HT-29 (cell line): ENCODE measurements around the gene DCAF12. TPM values are rescaled to one million over a fixed set of nuclear protein-coding genes. Genes with fewer than 3 reads are reported as not detected.
A peak's percentile ranks its signal among the peaks of the same experiment; 100 is the strongest.

Experiments
- DNase-seq: peaks from one replicate; pipeline ENCODE4 v3.0.0-alpha.2; 2015; ENCODE audit warnings: low spot score
- total RNA-seq: library from RNA; depleted of rRNA; stranded (reverse); fragments of >200 nt; shearing (Covaris generic); gene quantifications from 2 replicates; pipeline ENCODE4 v1.2.3, GENCODE V29; 2014

DCAF12 gene
- total RNA-seq, 1 experiment from 2014 or later = 24.5 TPM

DNA sequence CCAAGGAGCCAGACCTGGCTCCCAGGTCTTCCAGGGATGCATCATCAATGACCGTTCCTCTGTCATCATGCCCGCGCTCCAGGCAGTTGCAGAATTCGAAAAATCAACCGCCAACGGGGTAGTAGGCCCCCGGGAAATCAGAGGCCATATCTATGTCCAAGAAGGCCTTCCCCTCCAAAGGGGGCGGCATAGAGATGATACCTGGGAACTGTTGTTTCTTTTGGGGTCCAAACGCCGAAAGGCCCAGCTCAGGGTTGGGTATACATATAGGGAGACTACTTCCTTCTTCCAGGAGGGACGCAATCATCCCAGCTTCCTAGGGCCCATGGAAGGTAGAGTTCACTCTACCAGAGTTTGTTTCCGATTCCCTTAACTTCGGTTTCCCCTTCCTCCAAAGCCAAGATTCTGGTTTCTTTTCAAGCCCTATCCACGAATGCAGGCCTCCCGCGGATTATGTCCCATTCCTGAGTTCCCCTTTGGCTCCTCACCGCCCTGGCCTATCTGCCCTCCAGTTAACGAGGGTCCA lies 754 bp downstream of the DCAF12 start:
- peak; percentile 58 for DNase-seq

GRCh38 chr9:34124926-34125325 lies 1.6 kb downstream of the DCAF12 start:
- DNase-seq = peak; percentile 41

- DNase-seq = no peak
These were observed 2.4 kb downstream of the DCAF12 start for GRCh38 chr9:34124099-34124498.

DNA sequence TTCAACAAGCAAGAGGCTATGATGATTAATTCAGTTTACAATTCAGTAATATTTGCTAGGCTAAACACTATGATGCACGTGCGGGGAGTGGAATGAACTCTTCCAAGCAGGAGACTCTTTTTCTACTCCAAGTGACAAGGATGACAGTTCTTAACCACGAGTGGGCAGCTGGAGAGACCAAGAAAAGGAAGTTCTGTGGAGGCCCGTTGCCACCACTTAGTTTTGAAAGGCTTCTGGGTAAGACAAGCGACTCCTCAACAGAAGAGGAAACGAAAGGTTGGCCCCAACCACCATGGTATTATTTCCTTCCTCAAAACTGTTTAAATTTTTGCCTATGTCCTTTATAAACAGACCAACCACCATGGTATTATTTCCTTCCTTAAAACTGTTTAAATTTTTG lies 2.8 kb downstream of the DCAF12 start:
- no peak for DNase-seq

DNA sequence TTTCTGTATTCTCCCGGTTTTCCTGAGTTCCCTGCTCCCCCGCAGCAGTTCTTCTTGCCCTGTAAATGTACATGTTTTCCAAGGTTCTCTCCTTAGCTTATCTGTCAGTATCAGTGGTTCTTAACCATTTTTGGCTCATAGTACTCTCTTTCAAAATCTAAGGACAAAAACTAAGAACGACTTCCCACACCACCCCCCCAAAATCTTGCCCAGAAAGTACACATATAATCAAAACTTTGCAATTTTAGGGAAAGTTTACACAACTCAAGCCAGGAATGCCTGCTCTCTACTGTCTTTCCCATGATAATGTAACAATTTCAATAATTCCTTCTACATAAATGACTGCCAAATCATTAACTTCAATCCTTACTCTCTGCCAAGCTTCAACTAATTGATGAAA lies 4.5 kb downstream of the DCAF12 start:
- no peak for DNase-seq

DNA sequence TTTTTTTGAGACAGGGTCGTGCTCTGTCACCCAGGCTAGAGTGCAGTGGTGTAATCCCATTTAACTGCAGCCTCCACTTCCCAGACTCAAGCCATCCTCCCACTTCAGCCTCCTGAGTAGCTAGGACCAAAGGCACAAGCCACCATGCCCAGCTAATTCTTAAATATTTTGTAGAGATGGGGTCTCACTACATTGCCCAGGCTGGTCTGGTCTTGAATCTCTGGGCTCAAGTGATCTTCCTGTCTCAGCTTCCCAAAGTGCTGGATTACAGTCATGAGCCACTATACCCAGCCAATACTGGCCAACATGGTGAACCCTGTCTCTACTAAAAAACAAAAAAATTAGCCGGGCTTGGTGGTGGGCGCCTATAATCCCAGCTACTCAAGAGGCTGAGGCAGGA lies 6.8 kb downstream of the DCAF12 start:
- DNase-seq = no peak

GRCh38 chr9:34114436-34114835 lies 12.1 kb downstream of the DCAF12 start:
- no peak for DNase-seq

DNA sequence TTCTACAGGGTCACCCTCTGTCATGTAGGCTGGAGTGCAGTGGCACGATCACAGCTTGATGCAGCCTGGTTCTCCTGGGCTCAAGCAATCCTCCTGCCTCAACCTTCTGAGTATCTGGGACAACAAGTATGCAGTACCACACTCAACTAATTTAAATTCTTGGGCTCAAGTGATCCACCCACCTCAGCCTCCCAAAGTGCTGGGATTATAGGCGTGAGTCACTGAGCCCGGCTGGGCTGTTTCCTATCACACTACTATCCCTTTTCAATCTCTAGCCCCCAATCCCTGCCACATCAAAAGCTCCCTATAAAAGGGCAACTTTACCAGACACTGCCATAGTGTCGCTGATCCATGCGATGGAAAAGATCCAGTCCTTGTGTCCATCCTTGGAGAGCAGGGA lies 20.4 kb downstream of the DCAF12 start:
- DNase-seq = no peak

DNA sequence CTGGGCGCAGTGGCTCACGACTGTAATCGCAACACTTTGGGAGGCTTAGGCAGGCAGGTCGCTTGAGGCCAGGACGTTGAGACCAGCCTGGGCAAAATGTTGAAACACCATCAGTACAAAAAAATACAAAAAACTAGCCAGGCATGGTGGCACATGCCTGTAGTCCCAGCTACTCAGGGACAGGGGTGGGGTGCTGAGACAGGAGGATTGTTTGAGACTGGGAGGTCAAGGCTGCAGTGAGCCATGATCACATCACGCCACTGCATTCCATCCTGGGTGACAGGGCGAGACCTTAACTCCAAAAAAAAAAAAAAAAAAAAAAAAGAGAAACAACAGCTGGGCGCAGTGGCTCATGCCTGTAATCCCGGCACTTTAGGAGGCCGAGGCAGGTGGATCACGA lies 23.7 kb downstream of the DCAF12 start:
- no peak for DNase-seq

DNA sequence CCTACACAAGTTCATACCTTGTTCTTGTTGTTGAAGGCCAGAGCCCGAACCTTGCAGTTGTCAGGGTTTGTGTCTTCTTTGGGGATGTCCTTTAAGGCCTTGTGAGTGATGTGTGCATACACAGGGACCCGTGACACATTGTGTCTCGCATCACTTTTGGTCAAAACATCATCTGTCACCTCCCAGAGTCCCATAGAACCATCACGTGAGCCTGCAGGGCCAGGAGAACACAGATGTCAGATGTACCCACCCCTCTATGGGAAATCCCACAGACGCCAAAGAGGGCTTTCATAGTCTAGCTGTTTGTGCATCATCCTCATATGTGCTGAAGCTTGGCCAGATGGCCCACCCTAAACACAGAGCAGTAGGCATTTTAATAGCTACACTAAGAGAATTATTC lies 28.2 kb downstream of the DCAF12 start:
- DNase-seq = no peak

GRCh38 chr9:34097865-34098264 lies 28.6 kb downstream of the DCAF12 start:
- DNase-seq = no peak

DNA sequence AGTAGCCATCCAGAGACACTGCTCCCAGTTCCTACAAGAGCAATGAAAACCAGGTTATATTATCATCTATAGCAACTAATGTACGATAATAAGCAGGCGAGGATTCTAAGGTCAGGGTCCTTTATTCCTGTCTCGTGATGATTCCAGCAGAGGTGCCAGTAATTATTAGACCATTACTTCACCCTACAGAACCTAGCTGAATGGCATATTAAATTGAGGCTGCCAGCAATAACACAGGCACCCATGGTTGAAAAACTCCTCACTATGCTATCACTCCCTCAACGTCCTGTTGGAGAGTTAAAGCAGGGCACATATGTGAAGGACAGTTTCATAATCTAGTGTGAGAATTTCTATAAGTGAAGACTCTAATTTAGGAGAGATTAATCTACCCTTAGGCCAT lies 29.7 kb downstream of the DCAF12 start:
- no peak for DNase-seq

- no peak for DNase-seq
These were observed 32.9 kb downstream of the DCAF12 start for GRCh38 chr9:34093578-34093977.

DNA sequence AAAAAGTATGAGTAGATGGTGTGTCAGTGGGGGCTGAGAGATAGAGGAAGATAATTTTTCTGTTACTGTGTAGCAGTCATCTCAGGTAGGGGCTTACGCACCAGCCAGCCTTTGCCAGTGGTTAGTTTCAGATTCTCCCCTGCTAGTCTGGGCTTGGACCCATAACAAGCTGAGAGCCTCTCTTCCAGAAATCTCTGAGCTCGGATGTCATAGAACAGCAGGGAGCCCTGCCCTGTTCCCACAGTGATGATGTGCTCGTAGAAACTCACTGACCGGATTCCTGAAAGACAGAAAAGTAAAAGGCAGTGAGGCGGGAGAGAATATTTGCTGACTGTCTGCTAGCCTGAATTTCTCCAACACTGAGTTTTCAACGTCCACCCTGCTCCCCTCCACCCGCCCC lies 37.2 kb downstream of the DCAF12 start:
- no peak for DNase-seq

GRCh38 chr9:34087370-34087769 lies 39.1 kb downstream of the DCAF12 start:
- no peak for DNase-seq

DNA sequence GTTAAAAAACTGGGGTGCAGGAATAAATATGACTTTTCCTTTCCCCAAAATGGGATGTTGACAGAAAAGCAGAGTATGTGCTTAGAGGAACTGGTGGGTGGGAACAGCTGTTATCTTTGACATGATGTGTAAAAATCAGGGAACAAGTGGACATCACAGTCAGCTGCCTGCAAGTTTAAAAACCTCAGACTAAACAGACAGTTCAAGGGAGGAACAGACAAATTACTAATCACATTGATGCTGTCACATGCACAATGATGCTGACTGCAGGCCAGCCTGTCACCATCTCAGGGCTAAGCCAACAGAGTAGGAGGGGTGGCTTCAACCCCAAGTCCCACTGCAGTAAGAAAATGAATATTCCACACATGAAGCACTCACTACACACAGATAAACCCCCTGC lies 39.6 kb downstream of the DCAF12 start:
- no peak for DNase-seq

GRCh38 chr9:34085581-34086500 lies 40.7 kb downstream of the DCAF12 start:
- DNase-seq = no peak

DNA sequence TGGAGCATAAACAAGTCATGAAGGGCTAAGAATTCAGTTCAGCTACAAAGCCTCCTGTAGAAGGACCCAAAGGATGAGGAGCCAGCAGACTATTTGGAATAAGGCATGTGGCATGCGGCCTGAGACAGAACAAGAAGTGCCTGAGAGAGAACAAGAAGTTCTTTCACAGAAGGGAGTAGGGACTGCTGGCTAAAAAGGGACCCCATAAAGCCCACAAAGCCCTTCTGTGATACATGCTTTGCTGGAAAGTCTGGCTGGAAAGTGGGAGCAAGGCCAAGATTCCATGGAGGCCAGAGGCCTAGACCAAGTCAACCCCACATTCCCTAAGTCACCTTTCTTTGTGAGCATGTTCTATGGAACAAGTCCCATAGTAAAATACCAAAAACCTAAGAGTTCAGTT lies 41.9 kb downstream of the DCAF12 start:
- DNase-seq = no peak

DNA sequence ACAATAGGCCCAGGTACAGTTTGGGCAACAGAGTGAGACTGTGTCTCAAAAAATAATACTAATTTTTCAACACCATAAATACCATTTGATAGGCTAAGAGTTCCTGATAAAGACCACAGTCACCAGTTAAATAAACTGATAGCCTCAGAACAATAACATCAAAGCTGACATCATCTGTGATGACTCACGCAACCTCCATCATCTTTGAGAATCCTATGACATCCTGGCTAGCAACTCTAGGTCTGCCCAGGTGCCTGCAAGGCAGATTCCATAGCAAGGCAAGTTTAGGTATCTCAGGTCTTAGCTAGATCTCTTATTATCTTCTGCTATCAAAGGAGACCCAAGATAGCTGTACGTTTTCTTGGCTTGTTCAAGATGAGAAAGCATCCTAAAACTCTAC lies 47.3 kb downstream of the DCAF12 start:
- peak; percentile 9 for DNase-seq

DNA sequence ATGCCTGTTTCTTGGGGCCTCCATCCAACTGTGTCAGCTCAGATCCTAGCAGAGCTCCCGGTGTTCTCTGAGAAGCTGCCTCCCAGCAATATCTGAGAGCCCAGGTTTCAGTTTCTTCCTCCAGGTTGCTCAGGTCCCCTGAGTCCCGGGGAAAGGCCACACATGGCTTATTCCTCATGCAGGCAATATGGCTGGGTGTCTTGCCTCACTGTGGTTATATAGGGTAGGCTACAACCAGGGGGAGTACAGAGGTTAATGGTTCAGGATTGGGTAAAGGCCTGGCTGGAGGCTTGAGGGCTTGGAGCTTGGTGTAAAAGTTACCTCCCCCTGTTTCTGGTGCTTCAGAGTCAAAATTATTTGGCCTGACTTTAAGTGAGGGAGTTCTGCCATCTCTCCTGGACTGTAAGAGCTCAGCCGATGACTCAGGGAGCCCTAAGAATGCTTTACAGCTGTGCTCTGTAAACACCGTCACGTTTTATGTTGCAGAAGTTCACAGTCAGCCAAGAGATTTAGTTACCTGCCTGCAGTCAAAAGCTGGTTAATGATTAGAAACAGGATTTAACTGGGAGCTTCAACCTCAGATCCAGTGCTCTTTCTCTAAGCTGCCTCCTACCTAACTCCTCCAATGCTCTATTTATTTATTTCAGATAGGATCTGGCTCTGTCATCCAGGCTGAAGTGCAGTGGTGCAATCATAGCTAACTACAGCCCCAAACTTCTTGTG lies 53.5 kb downstream of the DCAF12 start:
- DNase-seq = peak; percentile 84

DNA sequence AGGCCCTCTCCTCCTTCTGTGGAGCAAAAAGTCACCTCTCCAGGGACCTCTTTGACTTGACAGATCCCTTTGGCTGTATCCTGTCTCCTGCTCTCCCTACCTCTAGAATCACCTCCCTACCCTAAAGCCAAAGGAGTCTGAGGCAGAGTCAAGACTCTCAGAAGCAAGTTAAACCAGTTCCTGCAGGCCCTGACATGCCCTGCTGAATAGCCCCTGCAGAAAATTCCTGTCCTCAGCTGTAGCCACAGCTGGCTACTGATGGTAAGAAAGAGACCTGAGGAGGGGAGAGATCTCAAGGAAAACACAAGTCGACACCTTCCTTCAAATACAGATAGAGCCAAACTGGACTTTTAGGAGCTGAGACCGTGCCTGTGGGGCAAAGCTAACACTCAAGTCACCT lies 54.1 kb downstream of the DCAF12 start:
- peak; percentile 73 for DNase-seq

DNA sequence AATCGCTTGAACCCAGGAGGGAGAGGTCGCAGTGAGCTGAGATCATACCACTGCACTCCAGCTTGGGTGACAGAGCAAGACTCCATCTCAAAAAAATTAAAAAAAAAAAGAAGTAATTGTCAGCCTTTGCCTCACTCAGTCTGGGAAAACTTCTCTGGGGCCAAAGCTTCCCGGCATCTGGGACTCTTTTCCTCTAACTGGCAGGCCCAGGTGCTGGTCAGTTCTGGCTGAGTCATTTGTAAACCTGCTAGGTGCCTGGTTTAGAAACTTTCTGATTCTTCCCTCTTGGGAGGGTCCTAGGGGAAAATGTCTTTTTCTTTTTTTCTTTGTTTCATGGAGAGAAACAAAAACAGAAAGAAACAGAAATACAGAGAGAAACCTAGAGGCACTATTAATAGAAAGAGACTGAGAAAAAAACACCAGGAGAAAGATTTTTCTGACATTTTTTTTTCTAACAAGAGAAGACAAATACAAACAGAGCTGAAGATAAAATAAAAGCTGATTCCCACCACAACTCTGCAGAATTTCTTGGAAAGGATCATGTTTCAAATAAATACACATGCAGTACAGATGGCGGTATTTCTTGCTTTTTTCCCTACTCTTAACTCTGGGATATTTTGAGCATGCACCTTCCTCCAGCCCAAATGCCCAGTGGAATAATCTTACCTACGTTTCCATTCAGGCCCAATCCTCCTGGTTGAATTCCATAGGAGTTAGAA lies 55.7 kb downstream of the DCAF12 start:
- no peak for DNase-seq
